WTC11 (cell line): ENCODE results near the gene MTF2. TPM values are rescaled to one million over a fixed set of nuclear protein-coding genes. Genes with fewer than 3 reads are reported as not detected.
A peak's percentile ranks its signal among the peaks of the same experiment; 100 is the strongest.

ENCODE experiments used
- ATAC-seq: fragments of 200-7000 bp; cut with Tn5 transposase; 2 replicates; pipeline ENCODE4 v1.10.0; 2021; ENCODE audit warnings: mild to moderate bottlenecking, moderate library complexity
- CTCF ChIA-PET: fragments of 300-600 bp; sonication (Branson Sonifier 250); formaldehyde crosslinking; loops from one replicate; lab custom pipeline; 2021; ENCODE audit warnings: antibody characterized with exemption; lab: Charles Lee
- POLR2A ChIA-PET: fragments of 350-600 bp; sonication (Branson Sonifier 250); formaldehyde crosslinking; loops from one replicate; lab custom pipeline; 2021; ENCODE audit warnings: antibody characterized with exemption; lab: Charles Lee
- DNase-seq: peaks from one replicate; pipeline ENCODE4 v3.0.0; 2021; ENCODE audit warnings: low spot score
- H3K27ac Mint-ChIP-seq: 2 replicates; pipeline ENCODE4 v1.8.0; 2021; ENCODE audit warnings: mixed read lengths
- H3K27me3 Mint-ChIP-seq: 2 replicates; pipeline ENCODE4 v1.8.0; 2021; ENCODE audit warnings: low read depth, mild to moderate bottlenecking, moderate library complexity, mixed read lengths
- H3K36me3 Mint-ChIP-seq: 2 replicates; pipeline ENCODE4 v1.8.0; 2021; ENCODE audit warnings: mixed read lengths
- H3K4me1 Mint-ChIP-seq: 2 replicates; pipeline ENCODE4 v1.8.0; 2022; ENCODE audit warnings: mixed read lengths
- H3K4me3 Mint-ChIP-seq: 2 replicates; pipeline ENCODE4 v1.8.0; 2021; ENCODE audit warnings: mild to moderate bottlenecking, moderate library complexity, mixed read lengths
- H3K9me3 Mint-ChIP-seq: 2 replicates; pipeline ENCODE4 v1.8.0; 2021; ENCODE audit warnings: mixed read lengths
- ATF1 ChIP-seq: sonication (generic); formaldehyde crosslinking; IDR thresholded peaks from 2 replicates; pipeline ENCODE4 v1.8.1; 2023; ENCODE audit warnings: mild to moderate bottlenecking, moderate library complexity, missing genetic modification reagents
- CBFB ChIP-seq: sonication (generic); formaldehyde crosslinking; IDR thresholded peaks from 2 replicates; pipeline ENCODE4 v1.8.1; 2022; ENCODE audit warnings: mild to moderate bottlenecking, low read depth, missing genetic modification reagents
- CREB1 ChIP-seq: sonication (generic); formaldehyde crosslinking; IDR thresholded peaks from 2 replicates; pipeline ENCODE4 v1.8.0; 2023; ENCODE audit warnings: mild to moderate bottlenecking, missing genetic modification reagents
- JUN ChIP-seq: sonication (generic); formaldehyde crosslinking; IDR thresholded peaks from 2 replicates; pipeline ENCODE4 v1.8.0; 2023; ENCODE audit warnings: mild to moderate bottlenecking, missing genetic modification reagents
- MXD4 ChIP-seq: fragments of 250-450 bp; sonication (Bioruptor Pico); IDR thresholded peaks from 2 replicates; pipeline ENCODE4 v1.8.0; 2021; ENCODE audit warnings: mild to moderate bottlenecking, moderate library complexity, borderline replicate concordance
- TEAD1 ChIP-seq: sonication (generic); formaldehyde crosslinking; IDR thresholded peaks from 2 replicates; pipeline ENCODE4 v1.8.0; 2022; ENCODE audit warnings: mild to moderate bottlenecking, missing genetic modification reagents
- total RNA-seq: library from RNA; stranded (reverse); gene quantifications from 3 replicates; pipeline ENCODE4 v1.2.3, GENCODE V29; 2021
- TF ChIP-seq, protein P1 (sequence below): sonication (generic); formaldehyde crosslinking; IDR thresholded peaks from 2 replicates; pipeline ENCODE4 v1.8.1; 2023; ENCODE audit warnings: mild to moderate bottlenecking, missing genetic modification reagents
- TF ChIP-seq, protein P2 (sequence below): fragments of 250-450 bp; sonication (Bioruptor Pico); IDR thresholded peaks from 2 replicates; pipeline ENCODE4 v1.9.0; 2021; ENCODE audit warnings: mild to moderate bottlenecking
- TF ChIP-seq, protein P3 (sequence below): sonication (generic); formaldehyde crosslinking; conservative IDR thresholded peaks from 2 replicates; pipeline ENCODE4 v1.8.1; 2022; ENCODE audit warnings: mild to moderate bottlenecking, missing genetic modification reagents
- TF ChIP-seq, protein P4 (sequence below): sonication (generic); formaldehyde crosslinking; IDR thresholded peaks from 2 replicates; pipeline ENCODE4 v1.8.1; 2022; ENCODE audit warnings: low read depth, mild to moderate bottlenecking, moderate library complexity, missing genetic modification reagents, borderline replicate concordance
- TF ChIP-seq, protein P5 (sequence below): sonication (generic); formaldehyde crosslinking; IDR thresholded peaks from 2 replicates; pipeline ENCODE4 v1.8.0; 2023; ENCODE audit warnings: missing genetic modification reagents, mild to moderate bottlenecking, borderline replicate concordance

The MTF2 gene
- total RNA-seq, 1 experiment from 2014 or later, result 111 TPM

DNA sequence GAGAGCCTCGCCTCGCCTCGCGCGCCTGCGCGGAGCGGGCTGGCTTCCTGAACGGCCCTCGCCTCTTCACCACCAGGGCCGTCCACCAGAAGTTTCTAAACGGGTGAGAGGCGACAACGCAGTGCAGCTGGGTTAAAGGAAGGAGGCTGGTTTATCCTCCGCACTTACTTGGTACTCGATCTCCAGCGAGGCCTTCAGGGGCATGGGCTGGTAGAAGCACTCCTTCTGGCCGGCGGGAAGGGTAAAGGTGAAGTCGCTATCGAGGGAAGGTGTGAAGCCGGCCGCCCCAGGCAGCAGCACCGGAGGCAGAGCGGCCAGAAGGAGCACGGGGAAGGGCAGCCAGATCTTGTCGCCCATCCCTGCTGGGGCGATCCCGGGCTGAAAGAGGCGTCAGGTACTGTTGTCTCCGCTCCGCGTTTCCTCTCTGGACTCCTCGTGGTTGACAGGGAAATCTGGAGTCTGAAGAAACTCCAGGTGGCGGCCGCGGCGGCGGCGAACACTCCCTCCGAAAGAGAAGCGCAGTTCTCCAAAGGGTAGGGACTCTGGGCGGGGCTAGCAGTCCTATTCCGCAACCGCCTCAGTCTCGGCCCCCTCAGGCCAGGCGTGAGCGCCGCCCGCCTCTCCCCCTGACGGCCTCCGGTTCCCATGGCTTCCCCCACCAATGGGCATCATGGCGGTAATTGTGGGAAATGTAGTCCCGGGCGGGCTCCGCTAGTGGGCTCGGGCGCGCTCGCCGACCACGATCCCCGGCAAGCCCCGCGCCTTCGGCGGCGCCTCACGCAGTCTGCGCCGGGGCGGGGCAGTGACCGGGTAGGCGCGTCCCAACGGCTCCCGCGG lies 101.0 kb downstream of the MTF2 start, which contains the start of gene TMED5 (continued):
- TF ChIP-seq, protein P1, sequence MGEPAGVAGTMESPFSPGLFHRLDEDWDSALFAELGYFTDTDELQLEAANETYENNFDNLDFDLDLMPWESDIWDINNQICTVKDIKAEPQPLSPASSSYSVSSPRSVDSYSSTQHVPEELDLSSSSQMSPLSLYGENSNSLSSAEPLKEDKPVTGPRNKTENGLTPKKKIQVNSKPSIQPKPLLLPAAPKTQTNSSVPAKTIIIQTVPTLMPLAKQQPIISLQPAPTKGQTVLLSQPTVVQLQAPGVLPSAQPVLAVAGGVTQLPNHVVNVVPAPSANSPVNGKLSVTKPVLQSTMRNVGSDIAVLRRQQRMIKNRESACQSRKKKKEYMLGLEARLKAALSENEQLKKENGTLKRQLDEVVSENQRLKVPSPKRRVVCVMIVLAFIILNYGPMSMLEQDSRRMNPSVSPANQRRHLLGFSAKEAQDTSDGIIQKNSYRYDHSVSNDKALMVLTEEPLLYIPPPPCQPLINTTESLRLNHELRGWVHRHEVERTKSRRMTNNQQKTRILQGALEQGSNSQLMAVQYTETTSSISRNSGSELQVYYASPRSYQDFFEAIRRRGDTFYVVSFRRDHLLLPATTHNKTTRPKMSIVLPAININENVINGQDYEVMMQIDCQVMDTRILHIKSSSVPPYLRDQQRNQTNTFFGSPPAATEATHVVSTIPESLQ, result no peak
- TF ChIP-seq CBFB, result no peak; the same call in 1 of the 2 replicates
- TF ChIP-seq, protein P2, sequence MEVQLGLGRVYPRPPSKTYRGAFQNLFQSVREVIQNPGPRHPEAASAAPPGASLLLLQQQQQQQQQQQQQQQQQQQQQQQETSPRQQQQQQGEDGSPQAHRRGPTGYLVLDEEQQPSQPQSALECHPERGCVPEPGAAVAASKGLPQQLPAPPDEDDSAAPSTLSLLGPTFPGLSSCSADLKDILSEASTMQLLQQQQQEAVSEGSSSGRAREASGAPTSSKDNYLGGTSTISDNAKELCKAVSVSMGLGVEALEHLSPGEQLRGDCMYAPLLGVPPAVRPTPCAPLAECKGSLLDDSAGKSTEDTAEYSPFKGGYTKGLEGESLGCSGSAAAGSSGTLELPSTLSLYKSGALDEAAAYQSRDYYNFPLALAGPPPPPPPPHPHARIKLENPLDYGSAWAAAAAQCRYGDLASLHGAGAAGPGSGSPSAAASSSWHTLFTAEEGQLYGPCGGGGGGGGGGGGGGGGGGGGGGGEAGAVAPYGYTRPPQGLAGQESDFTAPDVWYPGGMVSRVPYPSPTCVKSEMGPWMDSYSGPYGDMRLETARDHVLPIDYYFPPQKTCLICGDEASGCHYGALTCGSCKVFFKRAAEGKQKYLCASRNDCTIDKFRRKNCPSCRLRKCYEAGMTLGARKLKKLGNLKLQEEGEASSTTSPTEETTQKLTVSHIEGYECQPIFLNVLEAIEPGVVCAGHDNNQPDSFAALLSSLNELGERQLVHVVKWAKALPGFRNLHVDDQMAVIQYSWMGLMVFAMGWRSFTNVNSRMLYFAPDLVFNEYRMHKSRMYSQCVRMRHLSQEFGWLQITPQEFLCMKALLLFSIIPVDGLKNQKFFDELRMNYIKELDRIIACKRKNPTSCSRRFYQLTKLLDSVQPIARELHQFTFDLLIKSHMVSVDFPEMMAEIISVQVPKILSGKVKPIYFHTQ (CRISPR knock-in tag), result no peak

DNA sequence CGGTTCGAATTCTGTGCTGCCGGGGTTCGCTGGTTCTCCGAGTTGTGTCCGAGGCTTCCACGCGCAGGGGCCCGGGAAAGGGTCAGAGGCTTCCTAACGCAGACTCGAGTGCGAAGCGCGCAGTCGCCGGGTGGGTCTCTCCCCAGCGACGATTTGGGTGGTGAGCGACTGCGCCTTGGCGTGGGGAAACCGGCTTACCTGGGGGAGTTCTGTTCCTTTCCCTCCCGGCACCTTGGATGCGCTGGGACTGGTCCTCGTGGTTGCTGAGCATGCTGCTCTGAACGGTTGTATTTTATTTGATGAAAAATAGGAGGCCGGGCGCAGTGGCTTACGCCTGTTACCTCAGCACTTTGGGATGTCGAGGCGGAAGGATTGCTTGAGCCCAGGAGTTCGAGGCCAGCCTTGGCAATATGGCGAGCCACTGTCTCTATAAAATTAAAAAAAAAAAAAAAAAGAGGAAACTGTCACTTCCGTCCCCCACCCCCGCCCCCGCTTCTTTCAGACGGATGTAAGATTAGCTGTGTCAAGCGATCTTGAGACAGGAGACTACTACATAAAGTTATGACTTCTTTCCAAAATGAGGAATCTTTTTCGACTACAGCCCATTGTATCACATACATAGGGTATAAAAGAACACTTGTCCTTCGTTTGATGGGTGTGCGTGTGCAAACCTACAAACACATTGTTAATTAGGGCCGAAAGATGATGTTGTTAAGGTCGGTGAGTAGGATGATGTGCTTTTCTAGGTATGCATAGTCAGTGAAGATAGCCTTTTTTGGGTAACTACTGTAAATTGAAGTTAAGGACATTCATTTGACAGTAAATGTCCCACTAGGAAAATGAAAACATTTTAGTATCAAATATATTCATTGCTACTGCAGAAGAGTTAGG lies 101.9 kb downstream of the MTF2 start, which contains the start of gene CCDC18:
Gene CCDC18 (plus strand): TSS at position 2 of the 891 bp plus-strand sequence. CDS start 2,638 bp downstream, outside the sequence.
- Mint-ChIP-seq H3K9me3 (no peaks in the 10 kb centered on the region), H3K27ac (peak within 1 kb of the TSS; percentile 99), H3K4me3 (peak within 1 kb of the TSS; percentile 88), H3K4me1 (peaks cover 25% of the 10 kb centered on the region), H3K27me3 (no peaks in the 10 kb centered on the region), H3K36me3 (no peaks in the 10 kb centered on the region)
- ChIA-PET CTCF (no interaction called here), POLR2A (interaction anchor here (0.6 kb wide), 1 partner anchor 87 kb away, joined by 4 read pairs; no protein-coding TSS in a partner anchor)
- TF ChIP-seq, protein P3, sequence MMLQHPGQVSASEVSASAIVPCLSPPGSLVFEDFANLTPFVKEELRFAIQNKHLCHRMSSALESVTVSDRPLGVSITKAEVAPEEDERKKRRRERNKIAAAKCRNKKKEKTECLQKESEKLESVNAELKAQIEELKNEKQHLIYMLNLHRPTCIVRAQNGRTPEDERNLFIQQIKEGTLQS, result no peak
- TF ChIP-seq CREB1 (0 out of 2 replicates have a peak, but pooled peaks have one; percentile 29), MXD4 (no peak), ATF1 (CRISPR knock-in tag) (0 out of 2 replicates have a peak, but pooled peaks have one; percentile 25), JUN (CRISPR knock-in tag) (peak; percentile 60; the same call in 1 of the 2 replicates), TEAD1 (0 out of 2 replicates have a peak, but pooled peaks have one; percentile 28)
- TF ChIP-seq, protein P4, sequence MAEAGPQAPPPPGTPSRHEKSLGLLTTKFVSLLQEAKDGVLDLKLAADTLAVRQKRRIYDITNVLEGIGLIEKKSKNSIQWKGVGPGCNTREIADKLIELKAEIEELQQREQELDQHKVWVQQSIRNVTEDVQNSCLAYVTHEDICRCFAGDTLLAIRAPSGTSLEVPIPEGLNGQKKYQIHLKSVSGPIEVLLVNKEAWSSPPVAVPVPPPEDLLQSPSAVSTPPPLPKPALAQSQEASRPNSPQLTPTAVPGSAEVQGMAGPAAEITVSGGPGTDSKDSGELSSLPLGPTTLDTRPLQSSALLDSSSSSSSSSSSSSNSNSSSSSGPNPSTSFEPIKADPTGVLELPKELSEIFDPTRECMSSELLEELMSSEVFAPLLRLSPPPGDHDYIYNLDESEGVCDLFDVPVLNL, result 0 out of 2 replicates have a peak, but pooled peaks have one; percentile 77
- TF ChIP-seq, protein P5, sequence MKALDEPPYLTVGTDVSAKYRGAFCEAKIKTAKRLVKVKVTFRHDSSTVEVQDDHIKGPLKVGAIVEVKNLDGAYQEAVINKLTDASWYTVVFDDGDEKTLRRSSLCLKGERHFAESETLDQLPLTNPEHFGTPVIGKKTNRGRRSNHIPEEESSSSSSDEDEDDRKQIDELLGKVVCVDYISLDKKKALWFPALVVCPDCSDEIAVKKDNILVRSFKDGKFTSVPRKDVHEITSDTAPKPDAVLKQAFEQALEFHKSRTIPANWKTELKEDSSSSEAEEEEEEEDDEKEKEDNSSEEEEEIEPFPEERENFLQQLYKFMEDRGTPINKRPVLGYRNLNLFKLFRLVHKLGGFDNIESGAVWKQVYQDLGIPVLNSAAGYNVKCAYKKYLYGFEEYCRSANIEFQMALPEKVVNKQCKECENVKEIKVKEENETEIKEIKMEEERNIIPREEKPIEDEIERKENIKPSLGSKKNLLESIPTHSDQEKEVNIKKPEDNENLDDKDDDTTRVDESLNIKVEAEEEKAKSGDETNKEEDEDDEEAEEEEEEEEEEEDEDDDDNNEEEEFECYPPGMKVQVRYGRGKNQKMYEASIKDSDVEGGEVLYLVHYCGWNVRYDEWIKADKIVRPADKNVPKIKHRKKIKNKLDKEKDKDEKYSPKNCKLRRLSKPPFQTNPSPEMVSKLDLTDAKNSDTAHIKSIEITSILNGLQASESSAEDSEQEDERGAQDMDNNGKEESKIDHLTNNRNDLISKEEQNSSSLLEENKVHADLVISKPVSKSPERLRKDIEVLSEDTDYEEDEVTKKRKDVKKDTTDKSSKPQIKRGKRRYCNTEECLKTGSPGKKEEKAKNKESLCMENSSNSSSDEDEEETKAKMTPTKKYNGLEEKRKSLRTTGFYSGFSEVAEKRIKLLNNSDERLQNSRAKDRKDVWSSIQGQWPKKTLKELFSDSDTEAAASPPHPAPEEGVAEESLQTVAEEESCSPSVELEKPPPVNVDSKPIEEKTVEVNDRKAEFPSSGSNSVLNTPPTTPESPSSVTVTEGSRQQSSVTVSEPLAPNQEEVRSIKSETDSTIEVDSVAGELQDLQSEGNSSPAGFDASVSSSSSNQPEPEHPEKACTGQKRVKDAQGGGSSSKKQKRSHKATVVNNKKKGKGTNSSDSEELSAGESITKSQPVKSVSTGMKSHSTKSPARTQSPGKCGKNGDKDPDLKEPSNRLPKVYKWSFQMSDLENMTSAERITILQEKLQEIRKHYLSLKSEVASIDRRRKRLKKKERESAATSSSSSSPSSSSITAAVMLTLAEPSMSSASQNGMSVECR (CRISPR knock-in tag), result 0 out of 2 replicates have a peak, but pooled peaks have one; percentile 47
- DNase-seq, result no peak
- peak; percentile 4 for ATAC-seq
